ENCODE results near the gene ZNF672. TPM values are rescaled to one million over a fixed set of nuclear protein-coding genes. Genes with fewer than 3 reads are reported as not detected.
A peak's percentile ranks its signal among the peaks of the same experiment; 100 is the strongest.

The ZNF672 gene
- total and polyA plus RNA-seq, 2 of the 13 experiments (the other 11 are each of a cell fraction or from before 2014, with no cell fraction given), result 17.2 to 22.9 TPM

DNA sequence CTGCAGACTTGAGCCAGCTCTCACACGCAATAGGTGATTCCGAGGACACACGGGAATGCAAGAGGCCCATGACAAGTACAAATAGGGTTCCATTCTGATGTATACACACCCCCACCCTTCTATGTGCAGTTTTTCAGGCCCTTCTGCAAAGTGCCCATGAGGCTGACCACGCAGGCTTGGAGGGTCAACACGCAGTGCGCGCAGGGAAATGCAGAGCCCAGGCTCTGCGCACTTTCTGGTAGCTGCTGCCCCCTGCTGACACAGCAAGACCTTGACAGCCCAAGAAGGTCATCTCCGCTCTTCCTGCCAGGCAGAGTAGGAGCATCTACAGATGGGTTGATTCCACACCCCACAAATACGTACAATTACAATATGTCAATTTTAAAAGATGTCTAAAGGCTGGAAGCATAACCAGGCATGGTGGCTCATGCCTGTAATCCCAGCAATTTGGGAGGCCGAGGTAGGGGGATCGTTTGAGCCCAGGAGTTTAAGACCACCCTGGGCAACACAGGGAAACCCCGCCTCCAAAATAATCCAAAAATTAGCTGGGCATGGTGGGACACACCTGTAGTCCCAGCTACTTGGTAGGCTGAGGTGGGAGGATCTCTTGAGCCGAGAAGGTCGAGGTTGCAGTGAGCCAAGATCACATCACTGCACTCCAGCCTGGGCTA is 30.8 kb upstream of the ZNF672 start (continued):
- TF ChIP-seq MEIS2 (CRISPR knock-in tag; IDR thresholded peaks at IDR 0.05) (peak; percentile 58; the same call in 1 of the 2 replicates), ERF (CRISPR knock-in tag; IDR thresholded peaks at IDR 0.05) (0 out of 2 replicates have a peak, but pooled peaks have one; percentile 40), SAFB2 (CRISPR knock-in tag; IDR thresholded peaks at IDR 0.05; ENCODE audit: borderline replicate concordance, low read depth) (no peak), XRCC5 (optimal IDR thresholded peaks at IDR 0.05; ENCODE audit: low read length) (peak; percentile 35), ZNF225 (CRISPR knock-in tag; IDR thresholded peaks at IDR 0.05) (no peak), ZHX1 (CRISPR knock-in tag; IDR thresholded peaks at IDR 0.05; ENCODE audit: low read depth) (peak; percentile 81; the same call in 1 of the 2 replicates), ZHX2 (IDR thresholded peaks at IDR 0.05; ENCODE audit: low read depth) (0 out of 2 replicates have a peak, but pooled peaks have one; percentile 18), ZHX2 (CRISPR knock-in tag; IDR thresholded peaks at IDR 0.05; ENCODE audit: borderline replicate concordance) (no peak), HOXA3 (CRISPR knock-in tag; IDR thresholded peaks at IDR 0.05) (peak; percentile 35; the same call in 1 of the 2 replicates), HMGXB4 (CRISPR knock-in tag; IDR thresholded peaks at IDR 0.05; ENCODE audit: borderline replicate concordance in 1 of 2, low read depth in 1 of 2) (peak in 1 of 2 experiments; percentile 60; a peak in 1 of 4 replicates), ZNF124 (CRISPR knock-in tag; IDR thresholded peaks at IDR 0.05) (no peak)
- TF ChIP-seq, protein P1, sequence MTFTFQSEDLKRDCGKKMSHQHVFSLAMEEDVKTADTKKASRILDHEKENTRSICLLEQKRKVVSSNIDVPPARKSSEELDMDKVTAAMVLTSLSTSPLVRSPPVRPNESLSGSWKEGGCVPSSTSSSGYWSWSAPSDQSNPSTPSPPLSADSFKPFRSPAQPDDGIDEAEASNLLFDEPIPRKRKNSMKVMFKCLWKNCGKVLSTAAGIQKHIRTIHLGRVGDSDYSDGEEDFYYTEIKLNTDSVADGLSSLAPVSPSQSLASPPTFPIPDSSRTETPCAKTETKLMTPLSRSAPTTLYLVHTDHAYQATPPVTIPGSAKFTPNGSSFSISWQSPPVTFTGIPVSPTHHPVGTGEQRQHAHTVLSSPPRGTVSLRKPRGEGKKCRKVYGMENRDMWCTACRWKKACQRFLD (CRISPR knock-in tag; IDR thresholded peaks at IDR 0.05; ENCODE audit: borderline replicate concordance), result no peak
- TF ChIP-seq, protein P2, sequence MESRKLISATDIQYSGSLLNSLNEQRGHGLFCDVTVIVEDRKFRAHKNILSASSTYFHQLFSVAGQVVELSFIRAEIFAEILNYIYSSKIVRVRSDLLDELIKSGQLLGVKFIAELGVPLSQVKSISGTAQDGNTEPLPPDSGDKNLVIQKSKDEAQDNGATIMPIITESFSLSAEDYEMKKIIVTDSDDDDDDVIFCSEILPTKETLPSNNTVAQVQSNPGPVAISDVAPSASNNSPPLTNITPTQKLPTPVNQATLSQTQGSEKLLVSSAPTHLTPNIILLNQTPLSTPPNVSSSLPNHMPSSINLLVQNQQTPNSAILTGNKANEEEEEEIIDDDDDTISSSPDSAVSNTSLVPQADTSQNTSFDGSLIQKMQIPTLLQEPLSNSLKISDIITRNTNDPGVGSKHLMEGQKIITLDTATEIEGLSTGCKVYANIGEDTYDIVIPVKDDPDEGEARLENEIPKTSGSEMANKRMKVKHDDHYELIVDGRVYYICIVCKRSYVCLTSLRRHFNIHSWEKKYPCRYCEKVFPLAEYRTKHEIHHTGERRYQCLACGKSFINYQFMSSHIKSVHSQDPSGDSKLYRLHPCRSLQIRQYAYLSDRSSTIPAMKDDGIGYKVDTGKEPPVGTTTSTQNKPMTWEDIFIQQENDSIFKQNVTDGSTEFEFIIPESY (CRISPR knock-in tag; IDR thresholded peaks at IDR 0.05), result peak; percentile 40; the same call in 1 of the 2 replicates

Data from HepG2 (cell line).